MM.1S (cell line): ENCODE measurements around the gene CHRDL1.

Experiments used
- EZH2 ChIP-seq: fragments of 300-600 bp; sonication (generic); optimal IDR thresholded peaks from 2 replicates; pipeline ENCODE3; 2017; ENCODE audit warnings: low read depth, mild to moderate bottlenecking, antibody characterized with exemption, low read length, mixed read lengths
- TF ChIP-seq, protein P1 (sequence below): fragments of 300-600 bp; sonication (generic); IDR thresholded peaks from 2 replicates; pipeline ENCODE4 v1.5.1; 2016; ENCODE audit warnings: antibody characterized with exemption, low read length, mixed read lengths

DNA sequence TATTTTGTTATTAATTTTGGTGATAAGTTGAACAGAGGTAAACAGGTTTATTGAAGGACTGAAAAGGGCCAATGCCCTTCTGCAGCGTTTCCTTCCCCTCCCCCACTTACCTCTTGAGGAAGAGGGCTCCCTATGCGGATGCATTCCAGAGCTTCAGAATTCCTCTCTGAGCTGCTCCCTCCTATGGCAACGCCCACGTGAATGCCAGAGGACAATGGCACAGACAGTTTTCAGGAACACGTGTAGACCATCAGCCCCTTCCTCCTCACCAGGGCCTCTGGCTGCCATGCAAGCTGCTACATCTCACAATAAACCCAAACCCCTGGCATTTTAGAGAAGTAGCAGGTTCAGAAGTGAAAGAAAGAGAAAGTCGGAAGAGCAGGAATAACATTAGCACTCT lies 127.9 kb downstream of the CHRDL1 start:
- TF ChIP-seq, protein P1, sequence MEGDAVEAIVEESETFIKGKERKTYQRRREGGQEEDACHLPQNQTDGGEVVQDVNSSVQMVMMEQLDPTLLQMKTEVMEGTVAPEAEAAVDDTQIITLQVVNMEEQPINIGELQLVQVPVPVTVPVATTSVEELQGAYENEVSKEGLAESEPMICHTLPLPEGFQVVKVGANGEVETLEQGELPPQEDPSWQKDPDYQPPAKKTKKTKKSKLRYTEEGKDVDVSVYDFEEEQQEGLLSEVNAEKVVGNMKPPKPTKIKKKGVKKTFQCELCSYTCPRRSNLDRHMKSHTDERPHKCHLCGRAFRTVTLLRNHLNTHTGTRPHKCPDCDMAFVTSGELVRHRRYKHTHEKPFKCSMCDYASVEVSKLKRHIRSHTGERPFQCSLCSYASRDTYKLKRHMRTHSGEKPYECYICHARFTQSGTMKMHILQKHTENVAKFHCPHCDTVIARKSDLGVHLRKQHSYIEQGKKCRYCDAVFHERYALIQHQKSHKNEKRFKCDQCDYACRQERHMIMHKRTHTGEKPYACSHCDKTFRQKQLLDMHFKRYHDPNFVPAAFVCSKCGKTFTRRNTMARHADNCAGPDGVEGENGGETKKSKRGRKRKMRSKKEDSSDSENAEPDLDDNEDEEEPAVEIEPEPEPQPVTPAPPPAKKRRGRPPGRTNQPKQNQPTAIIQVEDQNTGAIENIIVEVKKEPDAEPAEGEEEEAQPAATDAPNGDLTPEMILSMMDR: no peak
- TF ChIP-seq EZH2: no peak
